ENCODE results near the gene SH3BP5L.

DNA sequence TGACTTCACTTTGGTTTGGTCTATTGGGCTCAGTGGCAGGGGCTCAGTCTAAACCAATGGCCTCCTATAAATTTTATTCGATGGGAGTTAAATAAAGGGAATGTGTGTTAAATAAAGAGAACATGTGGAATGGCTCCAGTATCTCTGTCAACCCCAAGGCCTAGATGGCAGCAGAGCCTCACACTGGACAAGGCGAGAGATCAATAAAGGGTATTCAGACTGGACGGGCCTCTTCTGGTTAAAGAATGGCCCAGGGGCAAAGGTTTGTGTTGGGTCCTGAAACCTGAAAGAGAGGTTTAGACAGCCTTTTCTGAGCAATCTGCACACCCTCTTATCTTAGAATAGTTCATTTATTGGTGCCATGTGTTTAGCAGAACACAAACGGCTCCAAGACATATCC lies 34.7 kb downstream of the SH3BP5L start:
- no peak for TF ChIP-seq POLR2A (IDR thresholded peaks at IDR 0.05)
- TF ChIP-seq, protein P1, sequence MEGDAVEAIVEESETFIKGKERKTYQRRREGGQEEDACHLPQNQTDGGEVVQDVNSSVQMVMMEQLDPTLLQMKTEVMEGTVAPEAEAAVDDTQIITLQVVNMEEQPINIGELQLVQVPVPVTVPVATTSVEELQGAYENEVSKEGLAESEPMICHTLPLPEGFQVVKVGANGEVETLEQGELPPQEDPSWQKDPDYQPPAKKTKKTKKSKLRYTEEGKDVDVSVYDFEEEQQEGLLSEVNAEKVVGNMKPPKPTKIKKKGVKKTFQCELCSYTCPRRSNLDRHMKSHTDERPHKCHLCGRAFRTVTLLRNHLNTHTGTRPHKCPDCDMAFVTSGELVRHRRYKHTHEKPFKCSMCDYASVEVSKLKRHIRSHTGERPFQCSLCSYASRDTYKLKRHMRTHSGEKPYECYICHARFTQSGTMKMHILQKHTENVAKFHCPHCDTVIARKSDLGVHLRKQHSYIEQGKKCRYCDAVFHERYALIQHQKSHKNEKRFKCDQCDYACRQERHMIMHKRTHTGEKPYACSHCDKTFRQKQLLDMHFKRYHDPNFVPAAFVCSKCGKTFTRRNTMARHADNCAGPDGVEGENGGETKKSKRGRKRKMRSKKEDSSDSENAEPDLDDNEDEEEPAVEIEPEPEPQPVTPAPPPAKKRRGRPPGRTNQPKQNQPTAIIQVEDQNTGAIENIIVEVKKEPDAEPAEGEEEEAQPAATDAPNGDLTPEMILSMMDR (IDR thresholded peaks at IDR 0.05), result no peak
- TF ChIP-seq POLR2AphosphoS5 (IDR thresholded peaks at IDR 0.05), result no peak
- no peak for TF ChIP-seq EP300 (IDR thresholded peaks at IDR 0.05)

Data from suprapubic skin (tissue), 4 donors.